Measurements from ENCODE around the gene FBXO7. TPM values are rescaled to one million over a fixed set of nuclear protein-coding genes. Genes with fewer than 3 reads are reported as not detected.
A peak's percentile ranks its signal among the peaks of the same experiment; 100 is the strongest.
"Not testable (repeated sequence)": the region's sequence is repeated elsewhere in the genome, so short reads cannot be mapped to it uniquely, and the experiment has no call there.

The FBXO7 gene
- 100 to 1,000 TPM; 118 to 122 (median 122) TPM for polyA plus RNA-seq (ENCODE audit: insufficient read length in 3 of 3)

- peak; percentile 82 to 90 (median 88) for DNase-seq (ENCODE audit: low read depth in 3 of 3, low spot score in 2 of 3)
Observed at GRCh38 chr22:32474635-32475467, at the start of gene FBXO7. FBXO7 (plus strand) TSS chr22:32474811; CDS start chr22:32475003, 192 bp downstream.

- no peak for DNase-seq (ENCODE audit: low read depth in 3 of 3, low spot score in 2 of 3)
Observed at GRCh38 chr22:32426881-32427280, 47.7 kb upstream of the FBXO7 start.

- no peak for DNase-seq (ENCODE audit: low read depth in 3 of 3, low spot score in 2 of 3)
Observed at GRCh38 chr22:32430352-32430751, 44.3 kb upstream of the FBXO7 start.

- no peak for DNase-seq (ENCODE audit: low read depth in 3 of 3, low spot score in 2 of 3)
Observed at GRCh38 chr22:32444068-32444467, 30.5 kb upstream of the FBXO7 start.

- DNase-seq (ENCODE audit: low read depth in 3 of 3, low spot score in 2 of 3): no peak
Observed at GRCh38 chr22:32446321-32446720, 28.3 kb upstream of the FBXO7 start.

GRCh38 chr22:32448980-32449379 lies 25.6 kb upstream of the FBXO7 start:
- no peak for DNase-seq (ENCODE audit: low read depth in 3 of 3, low spot score in 2 of 3)

- no peak for DNase-seq (ENCODE audit: low read depth in 3 of 3, low spot score in 2 of 3)
Observed at GRCh38 chr22:32457031-32457430, 17.6 kb upstream of the FBXO7 start.

- DNase-seq (ENCODE audit: low read depth in 3 of 3, low spot score in 2 of 3): no peak
Observed at GRCh38 chr22:32462452-32462851, 12.2 kb upstream of the FBXO7 start.

- no peak for DNase-seq (ENCODE audit: low read depth in 3 of 3, low spot score in 2 of 3)
Observed at GRCh38 chr22:32465661-32466060, 8.9 kb upstream of the FBXO7 start.

GRCh38 chr22:32466496-32466895 lies 8.1 kb upstream of the FBXO7 start:
- no peak for DNase-seq (ENCODE audit: low read depth in 3 of 3, low spot score in 2 of 3)

GRCh38 chr22:32469799-32470212 lies 4.8 kb upstream of the FBXO7 start:
- no peak for DNase-seq (ENCODE audit: low read depth in 3 of 3, low spot score in 2 of 3)

- DNase-seq (ENCODE audit: low read depth in 3 of 3, low spot score in 2 of 3): peak in 1 of 3 donors; percentile 40
Observed at GRCh38 chr22:32473388-32473952, 1.1 kb upstream of the FBXO7 start.

GRCh38 chr22:32475468-32476010 lies 928 bp downstream of the FBXO7 start:
- DNase-seq (ENCODE audit: low read depth in 3 of 3, low spot score in 2 of 3): peak in 2 of 3 donors; percentile 36 to 46

- no peak for DNase-seq (ENCODE audit: low read depth in 3 of 3, low spot score in 2 of 3)
Observed at GRCh38 chr22:32476281-32477195, 1.9 kb downstream of the FBXO7 start.

- no peak for DNase-seq (ENCODE audit: low read depth in 3 of 3, low spot score in 2 of 3)
Observed at GRCh38 chr22:32477596-32477995, 3.0 kb downstream of the FBXO7 start.

- DNase-seq (ENCODE audit: low read depth in 3 of 3, low spot score in 2 of 3): not testable (repeated sequence)
Observed at GRCh38 chr22:32478552-32478951, 3.9 kb downstream of the FBXO7 start.

GRCh38 chr22:32478994-32479393 lies 4.4 kb downstream of the FBXO7 start:
- no peak for DNase-seq (ENCODE audit: low read depth in 3 of 3, low spot score in 2 of 3)

GRCh38 chr22:32480238-32480637 lies 5.6 kb downstream of the FBXO7 start:
- no peak for DNase-seq (ENCODE audit: low read depth in 3 of 3, low spot score in 2 of 3)

- no peak for DNase-seq (ENCODE audit: low read depth in 3 of 3, low spot score in 2 of 3)
Observed at GRCh38 chr22:32482708-32483107, 8.1 kb downstream of the FBXO7 start.

GRCh38 chr22:32486656-32487390 lies 12.2 kb downstream of the FBXO7 start:
- no peak for DNase-seq (ENCODE audit: low read depth in 3 of 3, low spot score in 2 of 3)
